GM21737 (cell line): Measurements from ENCODE around the gene KLHL41.
"Not testable (repeated sequence)": the region's sequence is repeated elsewhere in the genome, so short reads cannot be mapped to it uniquely, and the experiment has no call there.

ENCODE experiments used
- ATAC-seq: cut with Tn5 transposase; IDR thresholded peaks from one replicate; pipeline ENCODE4 v1.9.1; 2021; ENCODE audit warnings: mild to moderate bottlenecking, moderate library complexity; ENCODE audit not compliant: unreplicated experiment

The KLHL41 gene

GRCh38 chr2:169507698-169508097, 1.8 kb upstream of the KLHL41 start:
- no peak for ATAC-seq

GRCh38 chr2:169509955-169510354, 453 bp downstream of the KLHL41 start:
- ATAC-seq: no peak

- ATAC-seq: no peak
Measured at GRCh38 chr2:169510496-169510895, 994 bp downstream of the KLHL41 start.

GRCh38 chr2:169511818-169512217, 2.3 kb downstream of the KLHL41 start:
- ATAC-seq: no peak

GRCh38 chr2:169512525-169512924, 3.0 kb downstream of the KLHL41 start:
- ATAC-seq: no peak

- no peak for ATAC-seq
Measured at GRCh38 chr2:169513094-169513493, 3.6 kb downstream of the KLHL41 start.

GRCh38 chr2:169513926-169514325, 4.4 kb downstream of the KLHL41 start:
- ATAC-seq: no peak

GRCh38 chr2:169514758-169515157, 5.3 kb downstream of the KLHL41 start:
- ATAC-seq: not testable (repeated sequence)

GRCh38 chr2:169516488-169516995, 7.0 kb downstream of the KLHL41 start:
- not testable (repeated sequence) for ATAC-seq

GRCh38 chr2:169520896-169521295, 11.4 kb downstream of the KLHL41 start:
- ATAC-seq: no peak

- no peak for ATAC-seq
Measured at GRCh38 chr2:169523681-169524080, 14.2 kb downstream of the KLHL41 start.

- no peak for ATAC-seq
Measured at GRCh38 chr2:169525434-169525833, 15.9 kb downstream of the KLHL41 start.

- ATAC-seq: no peak
Measured at GRCh38 chr2:169526451-169526850, 16.9 kb downstream of the KLHL41 start.

GRCh38 chr2:169528271-169528701, 18.8 kb downstream of the KLHL41 start:
- ATAC-seq: peak; percentile 70

- ATAC-seq: not testable (repeated sequence)
Measured at GRCh38 chr2:169539460-169539859, 30.0 kb downstream of the KLHL41 start.

GRCh38 chr2:169540146-169540545, 30.6 kb downstream of the KLHL41 start:
- no peak for ATAC-seq

GRCh38 chr2:169542433-169542832, 32.9 kb downstream of the KLHL41 start:
- ATAC-seq: no peak

GRCh38 chr2:169546756-169547155, 37.3 kb downstream of the KLHL41 start:
- ATAC-seq: no peak

GRCh38 chr2:169561364-169561763, 51.9 kb downstream of the KLHL41 start:
- ATAC-seq: no peak

GRCh38 chr2:169562084-169562483, 52.6 kb downstream of the KLHL41 start:
- ATAC-seq: not testable (repeated sequence)

GRCh38 chr2:169562519-169562918, 53.0 kb downstream of the KLHL41 start:
- no peak for ATAC-seq

GRCh38 chr2:169565686-169566085, 56.2 kb downstream of the KLHL41 start:
- no peak for ATAC-seq

- no peak for ATAC-seq
Measured at GRCh38 chr2:169569948-169570347, 60.4 kb downstream of the KLHL41 start.
